ENCODE results near the gene UTP14A.
A peak's percentile ranks its signal among the peaks of the same experiment; 100 is the strongest.
"Not testable (repeated sequence)": the region's sequence is repeated elsewhere in the genome, so short reads cannot be mapped to it uniquely, and the experiment has no call there.

Gene UTP14A

GRCh38 chrX:129905787-129906580 is at the start of gene UTP14A:
UTP14A (plus strand) TSS chrX:129906164; CDS start chrX:129906211, 47 bp downstream.
- no peak for TF ChIP-seq CTCF (IDR thresholded peaks at IDR 0.05; ENCODE audit: control extremely low read depth, extremely low read depth, low read depth, missing control alignments)
- POLR2A ChIA-PET, result no interaction called here
- CTCF ChIA-PET, result interaction anchor here (0.9 to 1.7 kb wide), 3 partner anchors 11 to 122 kb away, joined by 3 to 6 read pairs (median 3); no protein-coding TSS in a partner anchor
- peak; percentile 80 for DNase-seq (ENCODE audit: extremely low spot score)

- CTCF ChIA-PET, result interaction anchor here (1.2 kb wide), 1 partner anchor 12 kb away, joined by 3 read pairs; no protein-coding TSS in a partner anchor
- POLR2A ChIA-PET; DNase-seq (ENCODE audit: extremely low spot score): not testable (repeated sequence)
These were observed 46.8 kb upstream of the UTP14A start for GRCh38 chrX:129859134-129859533.

- DNase-seq (ENCODE audit: extremely low spot score); POLR2A ChIA-PET; CTCF ChIA-PET: not testable (repeated sequence)
These were observed 39.6 kb upstream of the UTP14A start for GRCh38 chrX:129866321-129866720.

GRCh38 chrX:129872524-129872923 is 33.4 kb upstream of the UTP14A start:
- CTCF ChIA-PET, result no interaction called here

GRCh38 chrX:129875669-129876068 is 30.3 kb upstream of the UTP14A start:
- DNase-seq (ENCODE audit: extremely low spot score), result no peak
- POLR2A ChIA-PET, result no interaction called here
- TF ChIP-seq CTCF (IDR thresholded peaks at IDR 0.05; ENCODE audit: control extremely low read depth, extremely low read depth, low read depth, missing control alignments), result no peak
- CTCF ChIA-PET, result no interaction called here

More at GRCh38 chrX:129872524-129872923, 33.4 kb upstream of the UTP14A start:
- TF ChIP-seq CTCF (IDR thresholded peaks at IDR 0.05; ENCODE audit: control extremely low read depth, extremely low read depth, low read depth, missing control alignments), result no peak
- POLR2A ChIA-PET, result no interaction called here
- DNase-seq (ENCODE audit: extremely low spot score), result no peak

GRCh38 chrX:129876771-129877305 is 29.1 kb upstream of the UTP14A start:
- DNase-seq (ENCODE audit: extremely low spot score), result no peak
- CTCF ChIA-PET, result no interaction called here
- TF ChIP-seq CTCF (IDR thresholded peaks at IDR 0.05; ENCODE audit: control extremely low read depth, extremely low read depth, low read depth, missing control alignments), result no peak
- POLR2A ChIA-PET, result no interaction called here

GRCh38 chrX:129877401-129877800 is 28.6 kb upstream of the UTP14A start:
- TF ChIP-seq CTCF (IDR thresholded peaks at IDR 0.05; ENCODE audit: control extremely low read depth, extremely low read depth, low read depth, missing control alignments), result no peak
- POLR2A ChIA-PET, result no interaction called here
- CTCF ChIA-PET, result no interaction called here
- DNase-seq (ENCODE audit: extremely low spot score), result no peak

All from GM10248 (cell line).